Fibroblast of lung (primary cell): Measurements from ENCODE around the gene COP1. TPM values are rescaled to one million over a fixed set of nuclear protein-coding genes. Genes with fewer than 3 reads are reported as not detected.

Source experiments
- DNase-seq, 2 donors: peaks; one replicate each; pipeline versions ENCODE4 v3.0.0 to v3.0.0-alpha.2; 2010; ENCODE audit warnings: low read depth in 2 of 2
- H2AFZ ChIP-seq: 2 replicates; pipeline ENCODE4 v1.5.1; 2012; ENCODE audit warnings: low read length, control low read depth, inconsistent platforms
- H3K27ac ChIP-seq: 2 replicates; pipeline ENCODE4 v1.5.1; 2011; ENCODE audit warnings: low read length, control low read depth; ENCODE audit not compliant: insufficient read depth
- H3K27me3 ChIP-seq: 2 replicates; pipeline ENCODE4 v1.5.1; 2011; ENCODE audit warnings: mild to moderate bottlenecking, low read length; ENCODE audit not compliant: control insufficient read depth, insufficient read depth
- H3K36me3 ChIP-seq: 2 replicates; pipeline ENCODE4 v1.5.1; 2011; ENCODE audit warnings: low read length; ENCODE audit not compliant: control insufficient read depth, insufficient read depth
- H3K4me1 ChIP-seq: 2 replicates; pipeline ENCODE4 v1.5.1; 2011; ENCODE audit warnings: low read length; ENCODE audit not compliant: control insufficient read depth, insufficient read depth; ENCODE audit errors: extremely low read depth
- H3K4me2 ChIP-seq: 2 replicates; pipeline ENCODE4 v1.5.1; 2011; ENCODE audit warnings: low read length, control low read depth; ENCODE audit not compliant: insufficient read depth; ENCODE audit errors: extremely low read depth
- H3K4me3 ChIP-seq, 4 experiments: fragments of 200-600 bp in 1 of 4; sonication (generic) in 1 of 4; replicated peaks in 1 of 4; 2 replicates each; pipeline ENCODE4 v1.5.1; 2011 to 2016; ENCODE audit warnings: low read length in 4 of 4, low read depth in 3 of 4, mild to moderate bottlenecking in 3 of 4, control low read depth in 2 of 4, inconsistent platforms in 1 of 4, mixed read lengths in 1 of 4; ENCODE audit not compliant: insufficient read depth in 1 of 4; ENCODE audit errors: control extremely low read depth in 1 of 4
- H3K79me2 ChIP-seq: 2 replicates; pipeline ENCODE4 v1.5.1; 2012; ENCODE audit warnings: mild to moderate bottlenecking, low read length, inconsistent platforms; ENCODE audit not compliant: control insufficient read depth, insufficient read depth
- H3K9ac ChIP-seq: 2 replicates; pipeline ENCODE4 v1.5.1; 2011; ENCODE audit warnings: mild to moderate bottlenecking, low read length, control low read depth; ENCODE audit not compliant: insufficient read depth
- H3K9me3 ChIP-seq: 2 replicates; pipeline ENCODE4 v1.5.1; 2012; ENCODE audit warnings: low read depth, low read length; ENCODE audit not compliant: control insufficient read depth, insufficient read depth
- H4K20me1 ChIP-seq: 2 replicates; pipeline ENCODE4 v1.5.1; 2011; ENCODE audit warnings: low read length; ENCODE audit not compliant: control insufficient read depth, insufficient read depth; ENCODE audit errors: extremely low read depth
- CTCF ChIP-seq, 2 donors: IDR thresholded peaks in 1 of 2; conservative IDR thresholded peaks in 1 of 2; 1 replicate in 1 of 2; 2 replicates in 1 of 2; pipeline ENCODE4 v1.5.1; 2011 to 2012; ENCODE audit warnings: low read length in 2 of 2, control low read depth in 1 of 2, inconsistent platforms in 1 of 2, low read depth in 1 of 2, mild to moderate bottlenecking in 1 of 2
- EZH2 ChIP-seq: IDR thresholded peaks from 2 replicates; pipeline ENCODE4 v1.5.1; 2012; ENCODE audit warnings: low read length, control low read depth, mild to moderate bottlenecking; ENCODE audit errors: missing control alignments
- polyA plus RNA-seq, 2 donors: library from polyadenylated mRNA; depleted of rRNA in 1 of 2; stranded (reverse) in 1 of 2; unstranded in 1 of 2; fragments of >200 nt; gene quantifications; 2 replicates each; pipeline ENCODE4 v1.2.1, GENCODE V29; 2011 to 2012; ENCODE audit warnings: missing spikeins in 1 of 2
- total RNA-seq: library from RNA; depleted of rRNA; stranded (reverse); fragments of >200 nt; gene quantifications from 2 replicates; pipeline ENCODE4 v1.2.1, GENCODE V29; 2014

The COP1 gene
- total and polyA plus RNA-seq, 2 donors (not counting 1 experiment from before 2014, with no cell fraction given): 42.0 to 48.1 TPM

DNA sequence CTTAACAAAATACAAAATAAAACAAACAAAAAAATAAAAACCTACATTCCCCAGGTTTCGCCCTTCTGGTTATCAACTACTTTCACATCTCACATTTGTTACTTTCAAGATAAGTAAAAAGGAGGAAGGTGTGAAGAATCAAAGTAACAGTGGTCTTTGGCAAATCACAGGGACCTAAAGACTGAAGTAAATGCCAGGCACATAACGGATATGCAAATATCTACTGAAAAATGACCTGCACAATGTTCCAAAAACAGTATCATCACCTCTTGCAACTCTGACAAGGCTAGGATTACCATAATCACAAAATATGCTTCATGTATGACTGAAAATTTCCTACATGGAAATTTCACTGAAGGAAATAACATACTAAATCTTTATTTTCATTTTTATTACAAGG, 29.3 kb downstream of the COP1 start:
- no peak overlapping the region for H3K4me3 ChIP-seq
- no peak overlapping the region for H3K27ac ChIP-seq
- H3K79me2 ChIP-seq: peaks cover 26% of the 10 kb centered on the region
- H3K4me2 ChIP-seq: no peak overlapping the region
- no peaks in the 10 kb centered on the region for H3K4me1 ChIP-seq
- H3K27me3 ChIP-seq: no peaks in the 10 kb centered on the region
- no peak for DNase-seq
- H3K9me3 ChIP-seq: no peaks in the 10 kb centered on the region
- no peak overlapping the region for H3K9ac ChIP-seq
- no peaks in the 10 kb centered on the region for H3K36me3 ChIP-seq
- H2AFZ ChIP-seq: no peak overlapping the region
- no peak for TF ChIP-seq CTCF (conservative IDR thresholded peaks at IDR 0.05 in 1 of 2, IDR thresholded peaks at IDR 0.05 in 1 of 2; ENCODE audit: low read depth in 1 of 2, low read length in 2 of 2)
- no peak for TF ChIP-seq EZH2
- no peaks in the 10 kb centered on the region for H4K20me1 ChIP-seq

DNA sequence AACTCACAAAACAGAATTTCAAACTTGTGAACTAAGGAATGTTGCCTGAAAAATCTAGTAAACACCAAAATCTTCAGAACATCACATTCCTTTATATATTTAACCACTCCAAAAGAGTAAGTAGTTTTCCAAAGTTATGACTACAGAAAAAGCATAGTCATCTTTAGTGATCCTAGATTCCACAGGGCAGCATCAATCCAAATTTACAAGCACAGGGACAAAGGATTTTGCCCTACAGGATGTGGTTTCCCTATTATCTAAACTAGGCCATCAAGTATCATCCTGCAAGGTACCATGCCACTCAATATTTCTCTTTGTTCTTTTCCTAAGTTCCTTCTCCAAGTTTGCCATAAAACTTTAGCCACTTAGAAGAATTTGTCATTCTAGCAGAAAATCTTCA, 33.0 kb downstream of the COP1 start:
- TF ChIP-seq CTCF (conservative IDR thresholded peaks at IDR 0.05 in 1 of 2, IDR thresholded peaks at IDR 0.05 in 1 of 2; ENCODE audit: low read depth in 1 of 2, low read length in 2 of 2) (no peak), EZH2 (no peak)
- DNase-seq: peak in 1 of 2 donors; percentile 9
- no peak overlapping the region for H3K27ac ChIP-seq

GRCh38 chr1:176172215-176172614, 34.9 kb downstream of the COP1 start:
- Histone ChIP-seq H3K36me3 (no peaks in the 10 kb centered on the region), H3K4me2 (no peak overlapping the region), H3K9me3 (no peaks in the 10 kb centered on the region), H3K4me1 (no peaks in the 10 kb centered on the region), H3K27ac (no peak overlapping the region), H4K20me1 (no peaks in the 10 kb centered on the region), H3K9ac (no peak overlapping the region), H3K79me2 (peaks cover 11% of the 10 kb centered on the region), H2AFZ (no peak overlapping the region), H3K27me3 (no peaks in the 10 kb centered on the region), H3K4me3 (no peak overlapping the region)
- DNase-seq: no peak
- TF ChIP-seq CTCF (conservative IDR thresholded peaks at IDR 0.05 in 1 of 2, IDR thresholded peaks at IDR 0.05 in 1 of 2; ENCODE audit: low read depth in 1 of 2, low read length in 2 of 2) (no peak), EZH2 (no peak)

More for the DNA sequence above, 33.0 kb downstream of the COP1 start:
- no peaks in the 10 kb centered on the region for H3K4me1 ChIP-seq
- H4K20me1 ChIP-seq: no peaks in the 10 kb centered on the region
- no peaks in the 10 kb centered on the region for H3K36me3 ChIP-seq
- H3K27me3 ChIP-seq: no peaks in the 10 kb centered on the region
- H3K79me2 ChIP-seq: peaks cover 14% of the 10 kb centered on the region
- no peak overlapping the region for H3K9ac ChIP-seq
- no peaks in the 10 kb centered on the region for H3K9me3 ChIP-seq
- no peak overlapping the region for H3K4me2 ChIP-seq
- H2AFZ ChIP-seq: no peak overlapping the region
- H3K4me3 ChIP-seq: no peak overlapping the region
